Lower lobe of right lung (tissue), 2 donors: ENCODE measurements around the gene LRRTM3. TPM values are rescaled to one million over a fixed set of nuclear protein-coding genes. Genes with fewer than 3 reads are reported as not detected.

Experiments used
- ATAC-seq, 2 donors: fragments of 200-7000 bp; cut with Tn5 transposase; one replicate each; pipeline ENCODE4 v1.9.1; 2020 to 2022; ENCODE audit warnings: mild to moderate bottlenecking in 2 of 2, moderate library complexity in 2 of 2
- DNase-seq: peaks from one replicate; pipeline ENCODE4 v3.0.0-alpha.2; 2020
- H3K27ac ChIP-seq: fragments of 200-600 bp; one replicate; pipeline ENCODE4 v1.8.0; 2022
- H3K27me3 ChIP-seq: fragments of 200-600 bp; one replicate; pipeline ENCODE4 v1.8.0; 2022; ENCODE audit warnings: low read depth
- H3K36me3 ChIP-seq: fragments of 200-600 bp; one replicate; pipeline ENCODE4 v1.8.0; 2022; ENCODE audit warnings: mild to moderate bottlenecking
- H3K4me1 ChIP-seq: fragments of 200-600 bp; one replicate; pipeline ENCODE4 v1.8.0; 2022
- H3K4me3 ChIP-seq: fragments of 200-600 bp; one replicate; pipeline ENCODE4 v1.8.0; 2022; ENCODE audit warnings: mild to moderate bottlenecking
- H3K9me3 ChIP-seq: fragments of 200-600 bp; one replicate; pipeline ENCODE4 v1.8.0; 2022
- intact Hi-C: fragments of 100-400 bp; cut with DNase I; formaldehyde crosslinking; loops from one replicate; pipeline ENCODE4 v1.11.0; 2022
- total RNA-seq: library from RNA; stranded (reverse); fragmentation: NEBNext Ultra II Directional; extraction: Animal tissue kit (Norgen Biotek cat#: 25700); gene quantifications from one replicate; pipeline ENCODE4 v1.2.1, GENCODE V29; 2021
- TF ChIP-seq, protein P1 (sequence below): fragments of 200-600 bp; IDR thresholded peaks from one replicate; pipeline ENCODE4 v1.8.0; 2022; ENCODE audit warnings: antibody characterized with exemption, mild to moderate bottlenecking
- donor health status: DM: no; HTN: yes; CAD: no; lungs with severe emphysema.

LRRTM3 gene
- total RNA-seq, 1 donor from 2014 or later: not detected

DNA sequence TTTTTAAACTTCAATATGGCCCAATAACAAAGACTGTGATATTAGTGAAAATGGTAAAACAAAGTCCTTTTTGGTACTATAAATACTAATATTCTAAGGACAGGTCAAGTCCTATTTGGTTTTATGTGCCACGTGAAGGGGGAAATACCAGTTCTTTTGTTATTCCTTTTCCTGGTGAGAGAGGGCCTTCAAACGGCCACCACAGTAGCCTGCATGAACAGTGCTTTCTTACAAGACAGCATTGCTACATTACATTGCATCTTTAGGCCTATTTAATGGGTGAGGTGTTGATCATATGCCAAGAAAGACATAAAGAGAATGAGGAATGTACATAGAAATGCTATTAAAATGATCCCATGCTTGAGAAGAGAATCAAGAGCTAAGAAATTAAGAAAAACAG, 214.8 kb downstream of the LRRTM3 start:
- intact Hi-C loops: no loop called here
- DNase-seq (no peak), ATAC-seq (no peak)
- H3K27me3 ChIP-seq: no peaks in the 10 kb centered on the region
- H3K9me3 ChIP-seq: no peaks in the 10 kb centered on the region
- H3K4me3 ChIP-seq: no peak overlapping the region
- H3K4me1 ChIP-seq: no peaks in the 10 kb centered on the region
- no peak overlapping the region for H3K27ac ChIP-seq
- TF ChIP-seq, protein P1, sequence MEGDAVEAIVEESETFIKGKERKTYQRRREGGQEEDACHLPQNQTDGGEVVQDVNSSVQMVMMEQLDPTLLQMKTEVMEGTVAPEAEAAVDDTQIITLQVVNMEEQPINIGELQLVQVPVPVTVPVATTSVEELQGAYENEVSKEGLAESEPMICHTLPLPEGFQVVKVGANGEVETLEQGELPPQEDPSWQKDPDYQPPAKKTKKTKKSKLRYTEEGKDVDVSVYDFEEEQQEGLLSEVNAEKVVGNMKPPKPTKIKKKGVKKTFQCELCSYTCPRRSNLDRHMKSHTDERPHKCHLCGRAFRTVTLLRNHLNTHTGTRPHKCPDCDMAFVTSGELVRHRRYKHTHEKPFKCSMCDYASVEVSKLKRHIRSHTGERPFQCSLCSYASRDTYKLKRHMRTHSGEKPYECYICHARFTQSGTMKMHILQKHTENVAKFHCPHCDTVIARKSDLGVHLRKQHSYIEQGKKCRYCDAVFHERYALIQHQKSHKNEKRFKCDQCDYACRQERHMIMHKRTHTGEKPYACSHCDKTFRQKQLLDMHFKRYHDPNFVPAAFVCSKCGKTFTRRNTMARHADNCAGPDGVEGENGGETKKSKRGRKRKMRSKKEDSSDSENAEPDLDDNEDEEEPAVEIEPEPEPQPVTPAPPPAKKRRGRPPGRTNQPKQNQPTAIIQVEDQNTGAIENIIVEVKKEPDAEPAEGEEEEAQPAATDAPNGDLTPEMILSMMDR: no peak
- H3K36me3 ChIP-seq: no peaks in the 10 kb centered on the region

GRCh38 chr10:67141300-67141699, 215.5 kb downstream of the LRRTM3 start:
- DNase-seq (no peak), ATAC-seq (no peak)
- TF ChIP-seq, protein P1: no peak
- H3K27ac ChIP-seq: no peak overlapping the region
- H3K4me3 ChIP-seq: no peak overlapping the region
- H3K27me3 ChIP-seq: no peaks in the 10 kb centered on the region
- intact Hi-C loops: no loop called here
- no peaks in the 10 kb centered on the region for H3K9me3 ChIP-seq
- no peaks in the 10 kb centered on the region for H3K36me3 ChIP-seq
- H3K4me1 ChIP-seq: no peaks in the 10 kb centered on the region

DNA sequence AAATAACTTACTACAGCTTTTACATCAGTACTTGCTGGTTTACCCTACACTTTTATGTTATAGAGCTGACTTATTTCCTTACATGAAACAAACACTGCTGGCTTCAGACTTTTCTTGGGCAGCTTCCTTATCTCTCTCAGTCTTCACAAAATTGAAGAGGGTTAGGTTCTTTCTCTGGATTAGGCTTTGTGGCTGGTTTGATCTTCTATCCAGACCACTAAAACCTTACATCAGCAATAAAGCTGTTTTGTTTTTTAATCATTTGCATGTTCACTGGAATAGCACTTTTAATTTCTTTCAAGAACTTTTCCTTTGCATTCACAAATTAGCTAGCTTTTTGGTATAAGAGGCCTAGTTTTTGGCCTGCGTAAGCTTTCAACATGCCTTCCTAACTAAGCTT, 218.7 kb downstream of the LRRTM3 start:
- H3K36me3 ChIP-seq: no peaks in the 10 kb centered on the region
- H3K27ac ChIP-seq: no peak overlapping the region
- H3K9me3 ChIP-seq: no peaks in the 10 kb centered on the region
- intact Hi-C loops: no loop called here
- TF ChIP-seq, protein P1: no peak
- H3K4me3 ChIP-seq: no peak overlapping the region
- no peak for DNase-seq
- no peak for ATAC-seq
- H3K27me3 ChIP-seq: no peaks in the 10 kb centered on the region
- H3K4me1 ChIP-seq: no peaks in the 10 kb centered on the region
